HG02798 (cell line): ENCODE results near the gene RNASEL.
"Not testable (repeated sequence)": the region's sequence is repeated elsewhere in the genome, so short reads cannot be mapped to it uniquely, and the experiment has no call there.

Experiments used
- ATAC-seq: cut with Tn5 transposase; IDR thresholded peaks from one replicate; pipeline ENCODE4 v1.9.1; 2021; ENCODE audit warnings: mild to moderate bottlenecking; ENCODE audit not compliant: unreplicated experiment, poor library complexity

RNASEL gene, protein sequence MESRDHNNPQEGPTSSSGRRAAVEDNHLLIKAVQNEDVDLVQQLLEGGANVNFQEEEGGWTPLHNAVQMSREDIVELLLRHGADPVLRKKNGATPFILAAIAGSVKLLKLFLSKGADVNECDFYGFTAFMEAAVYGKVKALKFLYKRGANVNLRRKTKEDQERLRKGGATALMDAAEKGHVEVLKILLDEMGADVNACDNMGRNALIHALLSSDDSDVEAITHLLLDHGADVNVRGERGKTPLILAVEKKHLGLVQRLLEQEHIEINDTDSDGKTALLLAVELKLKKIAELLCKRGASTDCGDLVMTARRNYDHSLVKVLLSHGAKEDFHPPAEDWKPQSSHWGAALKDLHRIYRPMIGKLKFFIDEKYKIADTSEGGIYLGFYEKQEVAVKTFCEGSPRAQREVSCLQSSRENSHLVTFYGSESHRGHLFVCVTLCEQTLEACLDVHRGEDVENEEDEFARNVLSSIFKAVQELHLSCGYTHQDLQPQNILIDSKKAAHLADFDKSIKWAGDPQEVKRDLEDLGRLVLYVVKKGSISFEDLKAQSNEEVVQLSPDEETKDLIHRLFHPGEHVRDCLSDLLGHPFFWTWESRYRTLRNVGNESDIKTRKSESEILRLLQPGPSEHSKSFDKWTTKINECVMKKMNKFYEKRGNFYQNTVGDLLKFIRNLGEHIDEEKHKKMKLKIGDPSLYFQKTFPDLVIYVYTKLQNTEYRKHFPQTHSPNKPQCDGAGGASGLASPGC

DNA sequence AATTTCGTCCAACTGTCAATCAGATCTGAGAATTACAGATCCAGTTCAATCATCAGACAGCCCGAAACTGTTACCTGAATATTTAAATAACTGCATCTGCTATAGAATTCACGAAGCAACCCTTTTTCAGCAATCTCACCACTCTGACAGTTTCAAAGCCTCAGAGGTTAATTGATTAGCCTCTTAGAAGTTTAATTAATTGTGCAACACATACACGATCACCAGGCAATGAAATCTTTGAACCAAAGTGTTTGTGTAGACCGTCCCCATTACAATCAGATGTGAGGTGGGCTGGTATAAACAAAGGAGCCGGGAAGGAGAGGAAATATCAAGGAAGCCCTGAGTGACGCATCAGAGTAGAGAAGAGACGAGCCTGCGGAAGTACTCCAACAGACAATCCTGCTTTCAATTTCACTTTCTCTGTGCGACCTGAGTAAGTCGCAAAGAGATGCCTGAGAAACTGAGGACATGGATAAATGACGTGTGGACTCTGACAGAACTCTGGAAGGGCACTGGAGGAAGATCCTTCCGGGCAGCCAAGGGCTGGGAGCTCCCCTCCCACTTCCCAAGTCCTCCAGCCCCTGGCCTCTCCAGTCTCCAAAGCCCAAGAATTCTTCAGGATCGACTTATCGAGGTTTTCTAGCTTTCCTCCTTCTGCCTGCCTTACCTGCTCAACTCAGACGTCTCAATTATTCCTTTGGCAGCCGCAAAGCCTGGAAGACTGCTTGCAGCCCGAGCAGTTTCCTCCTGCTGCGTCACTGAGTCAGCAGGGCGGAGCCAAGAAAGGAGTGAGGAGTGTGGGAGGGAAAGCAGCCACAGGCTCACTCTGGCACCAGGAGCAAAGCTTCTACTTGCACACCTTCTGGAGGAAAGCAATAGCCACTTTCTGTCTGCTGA, at the start of gene RNASEL:
Gene RNASEL, minus strand, starts transcription at position 757 of the 897 bp plus-strand sequence. CDS start 2,450 bp downstream, outside the sequence.
- ATAC-seq, result peak; percentile 82

DNA sequence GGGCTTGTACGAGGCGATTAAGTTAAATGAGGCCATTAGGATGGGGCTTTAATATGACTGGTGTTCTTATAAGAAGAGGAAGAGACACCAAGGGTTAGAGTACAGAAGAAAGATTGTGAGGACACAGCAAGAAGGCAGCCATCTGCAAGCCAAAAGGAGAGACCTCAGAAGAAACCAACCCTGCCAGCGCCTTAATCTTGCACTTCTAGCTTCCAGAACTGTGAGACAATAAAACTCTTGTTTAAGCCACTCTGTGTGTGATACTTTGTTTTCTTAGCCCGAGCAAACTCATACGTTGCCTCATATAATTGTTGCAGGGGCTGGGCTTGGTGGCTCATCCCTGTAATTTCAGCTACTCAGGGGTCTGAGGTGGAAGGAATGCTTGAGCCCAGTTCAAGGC, 48.7 kb upstream of the RNASEL start:
- ATAC-seq, result no peak

DNA sequence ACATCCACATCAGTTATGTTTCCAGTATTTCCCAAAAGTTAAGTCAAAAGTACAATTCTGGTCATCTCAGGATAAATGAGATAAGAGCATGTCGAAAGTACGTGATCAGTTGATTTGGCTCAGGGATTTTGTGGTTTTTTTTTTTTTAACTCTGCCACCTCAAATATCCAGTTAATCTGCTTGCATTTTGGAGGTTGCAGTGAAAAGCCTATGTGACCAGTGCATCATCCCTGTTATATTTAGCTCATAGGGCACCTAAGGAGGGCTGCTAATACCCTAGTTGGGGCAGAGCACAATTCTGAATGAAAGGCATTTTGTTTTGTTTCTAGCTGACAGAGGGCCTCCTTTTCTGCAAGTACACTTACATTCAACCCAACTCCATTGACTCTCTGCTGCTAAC, 46.8 kb upstream of the RNASEL start:
- ATAC-seq, result no peak

DNA sequence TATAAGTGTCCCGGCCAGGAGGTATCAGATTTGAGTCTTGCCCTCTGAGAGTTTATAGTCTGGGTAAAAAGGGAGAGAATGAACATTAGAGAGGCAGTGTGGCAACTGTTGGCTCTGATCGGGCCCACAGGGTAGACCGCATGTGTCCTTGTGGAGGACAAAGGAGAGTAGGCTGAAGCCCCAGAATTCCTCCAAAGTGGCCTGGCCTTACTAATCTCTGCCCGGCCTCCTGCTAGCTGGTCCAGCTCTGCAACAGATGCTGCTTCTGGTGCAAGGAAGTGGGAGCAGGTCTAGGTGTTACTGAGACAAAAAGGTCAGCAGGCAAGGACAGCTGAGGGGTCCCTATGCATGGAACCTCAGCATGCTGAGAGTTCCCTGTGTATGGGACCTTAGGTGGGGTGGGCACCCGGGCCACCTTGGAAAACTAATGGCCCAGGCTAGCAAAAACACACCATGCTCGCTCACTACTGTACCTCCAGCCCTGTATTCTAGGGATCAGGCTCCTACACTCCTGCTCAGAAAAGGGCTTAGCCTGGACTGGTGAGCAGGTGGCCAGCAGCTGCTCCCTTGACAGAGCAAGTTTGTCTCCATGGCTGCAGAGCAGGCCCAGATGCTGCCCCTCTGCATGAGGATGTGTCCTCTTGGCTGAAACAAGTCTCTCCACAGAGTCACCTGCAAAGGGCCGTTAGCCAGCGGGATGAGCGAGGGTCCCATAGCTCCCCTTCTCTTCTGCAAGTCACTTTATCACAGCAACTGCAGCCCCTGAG, 45.4 kb upstream of the RNASEL start:
- ATAC-seq, result no peak

DNA sequence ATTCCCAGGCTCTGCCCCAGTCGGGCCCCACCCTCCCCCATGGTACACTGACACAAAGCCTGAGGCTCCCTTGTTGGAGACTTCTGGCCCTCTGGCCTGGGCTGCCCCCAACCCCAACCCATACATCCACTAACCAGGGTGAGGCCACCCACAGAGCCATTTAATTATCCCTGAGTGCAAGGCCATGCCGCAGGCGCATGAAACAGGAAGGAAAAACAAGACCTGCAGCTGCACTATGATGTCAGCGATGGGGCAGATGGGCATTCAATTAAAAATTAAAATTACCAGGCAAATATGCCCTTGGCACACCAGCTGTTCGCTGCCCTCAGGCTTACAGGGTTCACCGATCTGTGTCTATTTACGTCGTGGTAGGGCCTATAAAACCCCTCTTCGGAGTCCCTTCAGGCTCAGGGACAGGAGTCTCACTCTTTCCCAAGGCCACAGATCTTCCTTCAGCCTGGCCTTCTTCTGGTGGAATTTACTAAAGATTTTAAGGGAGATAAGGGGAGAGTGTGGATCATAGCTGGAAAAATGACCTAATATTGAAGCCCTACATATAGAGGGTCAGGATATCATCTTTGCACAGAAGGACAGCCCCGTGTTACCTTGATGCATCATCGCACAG, 44.7 kb upstream of the RNASEL start:
- ATAC-seq, result no peak

DNA sequence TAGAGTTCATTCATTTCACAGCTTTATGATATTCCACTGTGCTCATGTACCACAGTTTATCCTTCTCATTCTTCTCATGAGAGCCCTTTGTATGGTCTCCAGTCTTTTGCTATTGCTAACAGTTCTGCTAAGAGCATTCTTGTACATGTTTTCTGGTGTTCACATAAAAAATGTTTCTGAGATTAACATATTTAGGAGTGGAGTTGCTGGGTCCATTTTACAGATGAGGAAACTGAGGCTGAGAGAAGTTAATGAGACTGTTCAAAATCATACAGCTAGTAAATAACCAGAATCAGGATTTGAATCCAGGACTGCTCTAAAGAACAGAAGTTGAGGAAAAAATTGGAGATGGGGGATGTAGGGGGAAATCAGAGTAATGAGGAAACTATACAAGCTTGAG, 44.0 kb upstream of the RNASEL start:
- no peak for ATAC-seq

DNA sequence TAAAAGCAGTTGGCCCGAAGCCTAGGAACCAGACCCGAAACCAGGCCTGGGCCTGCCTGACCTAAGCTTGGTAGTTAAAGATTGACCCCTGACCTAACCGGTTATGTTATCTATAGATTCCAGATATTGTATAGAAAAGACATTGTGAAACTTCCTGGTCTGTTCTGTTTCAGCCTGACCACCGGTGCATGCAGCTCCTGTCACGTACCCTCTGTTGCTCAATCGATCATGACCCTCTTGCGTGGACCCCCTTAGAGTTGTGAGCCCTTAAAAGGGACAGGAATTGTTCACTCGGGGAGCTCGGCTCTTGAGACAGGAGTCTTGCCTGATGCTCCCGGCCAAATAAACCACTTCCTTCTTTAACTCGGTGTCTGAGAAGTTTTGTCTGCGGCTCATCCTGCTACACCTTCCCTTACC, 43.4 kb upstream of the RNASEL start:
- ATAC-seq, result not testable (repeated sequence)

DNA sequence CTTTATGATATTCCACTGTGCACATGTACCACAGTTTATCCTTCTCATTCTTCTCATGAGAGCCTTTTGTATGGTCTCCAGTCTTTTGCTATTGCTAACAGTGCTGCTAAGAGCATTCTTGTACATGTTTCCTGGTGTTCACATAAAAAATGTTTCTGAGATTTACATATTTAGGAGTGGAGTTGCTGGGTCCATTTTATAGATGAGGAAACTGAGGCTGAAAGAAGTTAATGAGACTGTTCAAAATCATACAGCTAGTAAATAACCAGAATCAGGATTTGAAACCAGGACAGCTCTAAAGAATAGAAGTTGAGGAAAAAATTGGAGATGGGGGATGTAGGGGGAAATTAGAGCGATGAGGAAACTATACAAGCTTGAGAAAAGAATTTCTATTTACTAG, 42.9 kb upstream of the RNASEL start:
- ATAC-seq, result no peak

DNA sequence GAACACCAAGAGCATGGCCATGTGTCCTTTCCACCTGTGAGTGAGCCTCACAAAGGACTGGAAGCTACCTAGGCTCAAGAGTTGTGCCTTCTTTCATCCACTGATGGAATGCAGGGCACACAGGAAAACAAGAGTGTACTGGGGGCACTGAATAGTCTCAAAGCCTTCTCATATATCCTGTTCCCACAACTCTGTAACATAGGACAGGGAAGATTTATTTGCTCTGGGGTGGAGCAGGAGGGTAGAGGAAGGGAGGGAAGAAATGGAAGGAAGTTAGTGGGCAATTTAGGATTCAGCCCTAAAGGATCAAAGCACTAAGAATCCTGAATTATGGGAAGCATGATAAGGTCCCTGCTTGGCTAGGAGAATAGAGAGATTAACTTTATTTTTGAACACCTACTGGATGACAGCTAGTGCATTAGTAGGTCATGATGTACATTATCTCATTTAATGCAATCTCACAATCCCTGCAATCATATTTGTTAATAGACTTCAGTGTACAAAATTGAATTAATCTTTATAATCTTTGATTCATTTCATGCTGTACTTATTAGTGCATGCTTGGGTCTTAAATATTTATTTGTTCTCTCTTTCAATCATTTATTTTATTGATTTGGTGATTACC, 42.1 kb upstream of the RNASEL start:
- ATAC-seq, result no peak

DNA sequence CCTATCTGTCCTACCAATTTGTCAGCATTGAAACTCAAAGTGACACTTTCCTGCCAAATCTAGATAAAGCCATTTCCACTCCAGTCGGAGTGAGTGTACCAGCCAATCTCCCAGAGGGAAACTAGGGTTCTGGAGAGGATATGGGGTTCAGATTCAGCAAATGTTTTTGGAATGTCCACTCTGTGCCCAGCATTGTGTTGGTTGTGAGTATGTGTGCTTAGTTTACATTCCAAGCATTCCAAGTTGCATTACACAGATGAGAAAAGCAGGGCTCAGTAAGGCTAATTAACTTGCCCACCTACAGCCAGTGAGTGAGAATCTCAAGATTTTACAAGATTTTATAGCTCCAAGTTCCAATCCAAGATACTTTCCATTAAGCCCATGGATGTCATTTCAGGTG, 41.5 kb upstream of the RNASEL start:
- ATAC-seq, result no peak

DNA sequence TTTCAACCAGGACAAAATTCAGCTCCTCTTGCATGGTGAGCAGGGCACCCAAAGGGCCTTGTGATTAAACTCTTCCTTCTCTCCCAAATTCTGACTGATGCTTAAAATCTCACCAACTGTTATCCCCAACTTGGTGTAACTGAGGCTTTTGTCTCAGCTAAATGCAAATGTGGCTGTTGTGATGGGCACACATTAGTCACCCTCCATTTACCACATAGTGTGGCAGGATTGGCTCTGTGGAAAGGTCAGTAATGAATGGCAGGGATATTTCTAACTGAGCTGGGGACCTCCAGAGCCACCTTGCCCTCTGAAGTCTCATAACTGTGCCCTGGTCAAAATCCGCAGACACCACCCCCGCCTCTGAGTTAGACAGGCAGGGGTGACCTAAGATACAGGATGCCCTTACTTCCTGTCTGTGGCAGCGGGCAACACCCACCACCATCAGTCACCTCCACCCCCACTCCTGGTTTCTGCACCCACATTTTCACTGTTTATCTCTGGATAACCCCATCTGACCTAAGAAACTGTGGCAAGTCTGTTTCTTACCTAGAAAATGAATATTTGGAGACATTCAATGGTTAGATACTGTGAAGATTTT, 40.5 kb upstream of the RNASEL start:
- peak; percentile 64 for ATAC-seq

DNA sequence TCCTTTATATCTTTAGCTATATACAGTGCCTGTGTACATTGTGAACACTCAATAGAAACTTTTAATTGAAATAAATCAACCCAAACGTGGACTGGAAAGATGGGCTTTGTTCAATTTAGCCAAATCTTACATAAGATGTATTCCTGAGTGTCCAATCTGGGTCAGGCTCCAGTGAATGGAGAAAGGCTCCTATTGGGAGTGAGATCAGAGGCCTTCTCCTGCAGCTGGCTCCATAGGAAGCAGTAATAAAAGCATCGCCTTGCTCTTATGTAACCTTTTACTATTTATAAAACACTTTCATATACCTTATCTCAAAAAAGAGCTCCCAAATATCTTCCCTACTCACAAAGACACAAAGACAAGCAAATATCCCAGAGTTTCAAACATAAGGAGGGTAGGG, 40.0 kb upstream of the RNASEL start:
- no peak for ATAC-seq

DNA sequence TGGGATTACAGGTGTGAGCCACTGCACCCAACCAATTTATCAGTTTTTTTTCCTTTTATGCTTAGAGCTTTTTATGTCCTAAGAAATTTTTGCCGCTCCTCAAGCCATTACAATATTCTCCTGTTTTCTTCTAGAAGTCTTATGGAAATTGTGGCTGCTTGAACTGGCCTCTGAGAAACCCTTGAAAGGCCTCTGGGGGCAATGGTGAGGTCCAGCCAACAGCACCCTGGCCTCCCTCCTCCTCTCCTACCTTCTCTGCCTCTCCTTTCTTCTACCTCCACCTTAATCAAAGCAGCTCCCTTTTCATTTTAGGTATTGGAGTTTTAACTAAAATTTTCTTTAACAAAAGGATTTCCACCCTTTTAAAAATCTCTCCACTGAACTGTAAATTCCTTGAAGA, 39.6 kb upstream of the RNASEL start:
- ATAC-seq, result no peak

DNA sequence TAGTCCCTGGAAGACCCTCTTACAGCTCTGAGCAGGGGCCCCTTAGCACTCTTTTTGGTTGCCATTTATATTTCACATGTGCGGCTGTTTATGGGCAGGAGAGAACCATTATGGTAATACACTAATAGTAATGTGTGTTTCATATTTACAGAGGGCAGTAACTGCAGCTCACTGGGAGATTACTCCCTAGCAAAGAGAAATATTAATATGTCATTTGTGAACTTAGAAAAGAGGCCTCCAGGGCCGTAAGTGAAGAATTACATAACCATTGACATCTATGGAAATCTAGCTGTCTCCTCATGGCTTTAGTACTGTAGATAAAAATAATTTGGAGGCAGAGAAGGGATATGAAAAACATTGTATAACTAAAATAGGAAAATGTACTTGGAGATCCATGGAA, 38.6 kb upstream of the RNASEL start:
- ATAC-seq, result no peak

DNA sequence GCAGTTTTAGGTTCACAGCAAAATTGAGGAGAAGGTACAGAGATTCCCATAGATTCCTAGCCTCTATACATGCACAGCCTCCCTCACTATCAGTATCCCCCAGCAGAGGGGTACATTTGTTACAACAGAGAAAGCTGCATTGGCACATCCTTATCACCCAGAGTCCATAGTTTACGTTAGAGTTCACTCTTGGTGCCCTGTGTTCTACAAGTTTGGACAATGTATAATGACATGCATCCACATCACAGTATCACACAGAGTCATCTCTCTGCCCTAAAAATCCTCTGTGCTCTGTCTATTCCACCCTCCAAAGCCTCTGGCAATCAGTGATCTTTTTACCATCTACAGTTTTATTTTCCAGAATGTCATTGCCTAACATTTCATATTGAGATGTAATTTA, 37.5 kb upstream of the RNASEL start:
- no peak for ATAC-seq

DNA sequence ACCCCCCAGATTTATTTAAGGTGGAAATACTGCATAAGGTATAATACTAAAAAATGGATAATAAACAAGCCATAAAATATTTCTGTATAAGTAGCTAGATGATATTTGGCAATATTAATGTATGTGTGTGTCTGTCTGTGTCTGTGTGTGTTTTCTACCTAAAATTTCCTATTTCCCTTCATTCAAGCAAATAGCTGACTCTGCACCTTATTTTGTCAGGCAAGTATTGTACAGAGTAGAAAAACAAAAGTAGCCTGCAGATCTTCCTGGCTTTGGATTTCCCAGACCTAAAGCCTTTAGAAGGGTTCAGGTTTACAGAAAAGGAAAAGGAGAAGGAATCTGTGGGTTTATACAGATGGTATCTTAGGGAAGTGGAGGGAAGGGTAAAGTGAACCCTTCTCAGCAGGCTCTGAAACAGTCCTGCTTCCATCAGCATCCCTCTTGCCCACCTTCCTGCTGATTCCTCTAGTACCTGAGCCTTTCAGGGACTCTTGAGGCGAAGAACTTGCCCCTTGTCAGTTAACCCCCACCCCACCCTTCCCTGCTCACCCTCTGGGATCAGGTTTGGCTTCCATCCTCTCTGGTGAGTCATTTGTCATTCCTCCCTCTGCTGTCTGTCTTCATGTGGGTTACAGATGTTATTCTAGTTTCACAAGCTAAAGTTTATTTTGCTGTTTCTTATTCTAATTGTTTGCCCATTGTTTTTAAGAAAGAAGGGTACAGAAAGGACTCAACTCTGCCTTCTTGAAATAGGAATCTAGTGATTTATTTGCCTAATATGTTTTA, 36.9 kb upstream of the RNASEL start:
- ATAC-seq, result peak; percentile 39

DNA sequence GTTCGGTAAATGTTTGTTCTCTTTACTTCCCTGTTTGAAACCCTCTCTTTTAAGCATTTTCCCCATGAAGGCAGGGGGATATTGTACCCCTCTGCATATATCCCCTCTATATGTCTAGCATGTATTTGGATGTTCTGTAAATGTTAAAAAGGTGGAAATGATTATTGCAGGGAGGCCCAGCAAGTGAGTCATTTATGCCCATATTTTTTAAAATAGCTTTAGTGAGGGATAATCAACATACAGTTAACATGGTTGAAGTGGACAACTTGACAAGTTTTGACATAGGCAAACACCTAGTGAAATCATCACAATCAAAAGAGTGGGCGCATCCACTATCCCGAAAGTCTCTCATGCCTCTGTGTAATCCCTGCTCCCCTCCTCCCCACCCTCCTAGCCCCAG, 36.0 kb upstream of the RNASEL start:
- ATAC-seq, result no peak

DNA sequence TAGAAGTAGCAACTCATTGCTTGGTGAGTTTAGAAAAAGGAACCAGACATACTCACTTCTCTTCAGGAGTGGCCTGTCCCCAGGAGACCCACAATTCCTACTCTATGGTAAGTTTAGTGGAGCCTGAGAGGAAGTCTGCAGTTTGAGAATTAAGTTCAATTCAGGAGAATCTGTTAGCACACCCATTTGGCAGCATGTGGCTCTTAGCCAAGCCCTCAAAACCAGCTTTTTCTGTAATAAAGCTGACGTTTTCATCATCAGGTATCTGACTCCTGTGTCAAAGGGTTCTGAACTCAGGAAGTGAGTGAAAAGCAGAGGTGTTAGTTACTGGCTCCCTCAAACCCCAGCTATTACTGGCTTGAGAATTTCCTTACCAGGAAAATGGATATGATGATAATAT, 35.5 kb upstream of the RNASEL start:
- no peak for ATAC-seq
